ENCODE measurements around the gene BST2.

DNA sequence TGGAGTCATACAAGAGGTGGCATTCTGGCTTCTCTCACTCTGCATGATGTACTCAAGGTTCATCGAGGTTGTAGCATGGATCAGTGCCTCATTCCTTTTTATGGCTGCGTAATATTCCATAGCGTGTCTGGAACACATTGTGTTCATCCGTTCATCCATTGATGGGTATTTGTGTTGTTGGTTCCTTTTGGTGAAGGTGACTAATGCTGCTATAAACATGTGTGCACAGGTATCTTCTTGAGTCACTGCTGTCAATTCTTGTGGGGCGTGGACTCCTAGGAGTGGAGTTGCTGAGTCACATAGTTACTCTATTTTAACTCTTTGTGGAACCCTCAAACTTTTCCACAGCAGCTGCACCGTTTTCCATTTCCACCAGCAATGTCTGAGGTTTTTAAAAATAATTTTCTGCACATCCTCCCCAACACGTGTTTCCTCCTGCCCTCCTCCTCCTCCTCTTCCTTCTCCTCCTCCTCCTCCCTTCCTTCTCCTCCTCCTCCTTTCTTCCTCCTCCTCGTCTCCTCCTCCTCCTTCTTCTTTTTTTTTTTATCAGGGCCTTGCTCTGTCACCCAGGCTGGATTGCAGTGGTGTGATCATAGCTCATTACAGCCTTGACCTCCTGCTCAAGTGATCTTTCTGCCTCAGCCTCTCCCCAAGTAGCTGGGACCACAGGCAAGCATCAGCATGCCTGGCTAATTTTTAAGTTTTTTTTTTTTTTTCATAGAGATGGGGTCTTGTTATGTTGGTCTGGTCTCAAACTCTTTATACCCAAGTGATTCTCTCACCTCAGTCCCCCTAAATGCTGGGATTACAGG lies 45.0 kb upstream of the BST2 start:
- TF ChIP-seq, protein P1, sequence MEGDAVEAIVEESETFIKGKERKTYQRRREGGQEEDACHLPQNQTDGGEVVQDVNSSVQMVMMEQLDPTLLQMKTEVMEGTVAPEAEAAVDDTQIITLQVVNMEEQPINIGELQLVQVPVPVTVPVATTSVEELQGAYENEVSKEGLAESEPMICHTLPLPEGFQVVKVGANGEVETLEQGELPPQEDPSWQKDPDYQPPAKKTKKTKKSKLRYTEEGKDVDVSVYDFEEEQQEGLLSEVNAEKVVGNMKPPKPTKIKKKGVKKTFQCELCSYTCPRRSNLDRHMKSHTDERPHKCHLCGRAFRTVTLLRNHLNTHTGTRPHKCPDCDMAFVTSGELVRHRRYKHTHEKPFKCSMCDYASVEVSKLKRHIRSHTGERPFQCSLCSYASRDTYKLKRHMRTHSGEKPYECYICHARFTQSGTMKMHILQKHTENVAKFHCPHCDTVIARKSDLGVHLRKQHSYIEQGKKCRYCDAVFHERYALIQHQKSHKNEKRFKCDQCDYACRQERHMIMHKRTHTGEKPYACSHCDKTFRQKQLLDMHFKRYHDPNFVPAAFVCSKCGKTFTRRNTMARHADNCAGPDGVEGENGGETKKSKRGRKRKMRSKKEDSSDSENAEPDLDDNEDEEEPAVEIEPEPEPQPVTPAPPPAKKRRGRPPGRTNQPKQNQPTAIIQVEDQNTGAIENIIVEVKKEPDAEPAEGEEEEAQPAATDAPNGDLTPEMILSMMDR (tag by site-specific recombination; IDR thresholded peaks at IDR 0.05): no peak
- TF ChIP-seq, protein P2, sequence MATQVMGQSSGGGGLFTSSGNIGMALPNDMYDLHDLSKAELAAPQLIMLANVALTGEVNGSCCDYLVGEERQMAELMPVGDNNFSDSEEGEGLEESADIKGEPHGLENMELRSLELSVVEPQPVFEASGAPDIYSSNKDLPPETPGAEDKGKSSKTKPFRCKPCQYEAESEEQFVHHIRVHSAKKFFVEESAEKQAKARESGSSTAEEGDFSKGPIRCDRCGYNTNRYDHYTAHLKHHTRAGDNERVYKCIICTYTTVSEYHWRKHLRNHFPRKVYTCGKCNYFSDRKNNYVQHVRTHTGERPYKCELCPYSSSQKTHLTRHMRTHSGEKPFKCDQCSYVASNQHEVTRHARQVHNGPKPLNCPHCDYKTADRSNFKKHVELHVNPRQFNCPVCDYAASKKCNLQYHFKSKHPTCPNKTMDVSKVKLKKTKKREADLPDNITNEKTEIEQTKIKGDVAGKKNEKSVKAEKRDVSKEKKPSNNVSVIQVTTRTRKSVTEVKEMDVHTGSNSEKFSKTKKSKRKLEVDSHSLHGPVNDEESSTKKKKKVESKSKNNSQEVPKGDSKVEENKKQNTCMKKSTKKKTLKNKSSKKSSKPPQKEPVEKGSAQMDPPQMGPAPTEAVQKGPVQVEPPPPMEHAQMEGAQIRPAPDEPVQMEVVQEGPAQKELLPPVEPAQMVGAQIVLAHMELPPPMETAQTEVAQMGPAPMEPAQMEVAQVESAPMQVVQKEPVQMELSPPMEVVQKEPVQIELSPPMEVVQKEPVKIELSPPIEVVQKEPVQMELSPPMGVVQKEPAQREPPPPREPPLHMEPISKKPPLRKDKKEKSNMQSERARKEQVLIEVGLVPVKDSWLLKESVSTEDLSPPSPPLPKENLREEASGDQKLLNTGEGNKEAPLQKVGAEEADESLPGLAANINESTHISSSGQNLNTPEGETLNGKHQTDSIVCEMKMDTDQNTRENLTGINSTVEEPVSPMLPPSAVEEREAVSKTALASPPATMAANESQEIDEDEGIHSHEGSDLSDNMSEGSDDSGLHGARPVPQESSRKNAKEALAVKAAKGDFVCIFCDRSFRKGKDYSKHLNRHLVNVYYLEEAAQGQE (tag by site-specific recombination; IDR thresholded peaks at IDR 0.05): no peak
- TF ChIP-seq ZNF792 (tag by site-specific recombination; IDR thresholded peaks at IDR 0.05): no peak
- TF ChIP-seq ZNF274 (IDR thresholded peaks at IDR 0.05; ENCODE audit: low read length): no peak
- TF ChIP-seq ZNF274 (tag by site-specific recombination; IDR thresholded peaks at IDR 0.05; ENCODE audit: borderline replicate concordance): no peak
- TF ChIP-seq ZFP37 (tag by site-specific recombination; IDR thresholded peaks at IDR 0.05): no peak
- TF ChIP-seq ZNF768 (tag by site-specific recombination; IDR thresholded peaks at IDR 0.05): no peak
- TF ChIP-seq, protein P3, sequence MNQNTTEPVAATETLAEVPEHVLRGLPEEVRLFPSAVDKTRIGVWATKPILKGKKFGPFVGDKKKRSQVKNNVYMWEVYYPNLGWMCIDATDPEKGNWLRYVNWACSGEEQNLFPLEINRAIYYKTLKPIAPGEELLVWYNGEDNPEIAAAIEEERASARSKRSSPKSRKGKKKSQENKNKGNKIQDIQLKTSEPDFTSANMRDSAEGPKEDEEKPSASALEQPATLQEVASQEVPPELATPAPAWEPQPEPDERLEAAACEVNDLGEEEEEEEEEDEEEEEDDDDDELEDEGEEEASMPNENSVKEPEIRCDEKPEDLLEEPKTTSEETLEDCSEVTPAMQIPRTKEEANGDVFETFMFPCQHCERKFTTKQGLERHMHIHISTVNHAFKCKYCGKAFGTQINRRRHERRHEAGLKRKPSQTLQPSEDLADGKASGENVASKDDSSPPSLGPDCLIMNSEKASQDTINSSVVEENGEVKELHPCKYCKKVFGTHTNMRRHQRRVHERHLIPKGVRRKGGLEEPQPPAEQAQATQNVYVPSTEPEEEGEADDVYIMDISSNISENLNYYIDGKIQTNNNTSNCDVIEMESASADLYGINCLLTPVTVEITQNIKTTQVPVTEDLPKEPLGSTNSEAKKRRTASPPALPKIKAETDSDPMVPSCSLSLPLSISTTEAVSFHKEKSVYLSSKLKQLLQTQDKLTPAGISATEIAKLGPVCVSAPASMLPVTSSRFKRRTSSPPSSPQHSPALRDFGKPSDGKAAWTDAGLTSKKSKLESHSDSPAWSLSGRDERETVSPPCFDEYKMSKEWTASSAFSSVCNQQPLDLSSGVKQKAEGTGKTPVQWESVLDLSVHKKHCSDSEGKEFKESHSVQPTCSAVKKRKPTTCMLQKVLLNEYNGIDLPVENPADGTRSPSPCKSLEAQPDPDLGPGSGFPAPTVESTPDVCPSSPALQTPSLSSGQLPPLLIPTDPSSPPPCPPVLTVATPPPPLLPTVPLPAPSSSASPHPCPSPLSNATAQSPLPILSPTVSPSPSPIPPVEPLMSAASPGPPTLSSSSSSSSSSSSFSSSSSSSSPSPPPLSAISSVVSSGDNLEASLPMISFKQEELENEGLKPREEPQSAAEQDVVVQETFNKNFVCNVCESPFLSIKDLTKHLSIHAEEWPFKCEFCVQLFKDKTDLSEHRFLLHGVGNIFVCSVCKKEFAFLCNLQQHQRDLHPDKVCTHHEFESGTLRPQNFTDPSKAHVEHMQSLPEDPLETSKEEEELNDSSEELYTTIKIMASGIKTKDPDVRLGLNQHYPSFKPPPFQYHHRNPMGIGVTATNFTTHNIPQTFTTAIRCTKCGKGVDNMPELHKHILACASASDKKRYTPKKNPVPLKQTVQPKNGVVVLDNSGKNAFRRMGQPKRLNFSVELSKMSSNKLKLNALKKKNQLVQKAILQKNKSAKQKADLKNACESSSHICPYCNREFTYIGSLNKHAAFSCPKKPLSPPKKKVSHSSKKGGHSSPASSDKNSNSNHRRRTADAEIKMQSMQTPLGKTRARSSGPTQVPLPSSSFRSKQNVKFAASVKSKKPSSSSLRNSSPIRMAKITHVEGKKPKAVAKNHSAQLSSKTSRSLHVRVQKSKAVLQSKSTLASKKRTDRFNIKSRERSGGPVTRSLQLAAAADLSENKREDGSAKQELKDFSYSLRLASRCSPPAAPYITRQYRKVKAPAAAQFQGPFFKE (tag by site-specific recombination; IDR thresholded peaks at IDR 0.05; ENCODE audit: borderline replicate concordance): no peak
- TF ChIP-seq ZNF121 (tag by site-specific recombination; IDR thresholded peaks at IDR 0.05): no peak
- TF ChIP-seq OVOL3 (tag by site-specific recombination; IDR thresholded peaks at IDR 0.05): no peak
- TF ChIP-seq, protein P4, sequence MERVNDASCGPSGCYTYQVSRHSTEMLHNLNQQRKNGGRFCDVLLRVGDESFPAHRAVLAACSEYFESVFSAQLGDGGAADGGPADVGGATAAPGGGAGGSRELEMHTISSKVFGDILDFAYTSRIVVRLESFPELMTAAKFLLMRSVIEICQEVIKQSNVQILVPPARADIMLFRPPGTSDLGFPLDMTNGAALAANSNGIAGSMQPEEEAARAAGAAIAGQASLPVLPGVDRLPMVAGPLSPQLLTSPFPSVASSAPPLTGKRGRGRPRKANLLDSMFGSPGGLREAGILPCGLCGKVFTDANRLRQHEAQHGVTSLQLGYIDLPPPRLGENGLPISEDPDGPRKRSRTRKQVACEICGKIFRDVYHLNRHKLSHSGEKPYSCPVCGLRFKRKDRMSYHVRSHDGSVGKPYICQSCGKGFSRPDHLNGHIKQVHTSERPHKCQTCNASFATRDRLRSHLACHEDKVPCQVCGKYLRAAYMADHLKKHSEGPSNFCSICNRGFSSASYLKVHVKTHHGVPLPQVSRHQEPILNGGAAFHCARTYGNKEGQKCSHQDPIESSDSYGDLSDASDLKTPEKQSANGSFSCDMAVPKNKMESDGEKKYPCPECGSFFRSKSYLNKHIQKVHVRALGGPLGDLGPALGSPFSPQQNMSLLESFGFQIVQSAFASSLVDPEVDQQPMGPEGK (tag by site-specific recombination; IDR thresholded peaks at IDR 0.05): no peak
- TF ChIP-seq BCL11A (tag by site-specific recombination; IDR thresholded peaks at IDR 0.05; ENCODE audit: low read depth): no peak
- TF ChIP-seq ZBTB17 (tag by site-specific recombination; IDR thresholded peaks at IDR 0.05): no peak

All from HEK293 (cell line).